H1 (cell line): ENCODE measurements around the gene HS3ST5. TPM values are rescaled to one million over a fixed set of nuclear protein-coding genes. Genes with fewer than 3 reads are reported as not detected.

Experiments used
- SIRT6 ChIP-seq: IDR thresholded peaks from one replicate; pipeline ENCODE4 v1.7.1; 2012; ENCODE audit warnings: low read length, inconsistent platforms
- SP2 ChIP-seq: IDR thresholded peaks from 2 replicates; pipeline ENCODE4 v1.6.1; 2012; ENCODE audit warnings: mild to moderate bottlenecking, low read length, inconsistent platforms
- polyA plus RNA-seq, 7 experiments: library from polyadenylated mRNA; depleted of rRNA in 3 of 7; stranded (reverse) in 5 of 7; unstranded in 2 of 7; fragments of >200 nt in 5 of 7; fragments of 200-250 nt in 2 of 7; gene quantifications; 1 replicate in 5 of 7; 2 replicates in 1 of 7; 4 replicates in 1 of 7; pipeline versions ENCODE4 v1.2.1 to v1.2.3, GENCODE V29; 2011 to 2013; ENCODE audit warnings: missing spikeins in 2 of 7, mixed read lengths in 2 of 7
- total RNA-seq: library from RNA; stranded (reverse); fragmentation: NEBNext Ultra II Directional; extraction: Animal tissue kit (Norgen Biotek cat#: 25700); gene quantifications from 2 replicates; pipeline ENCODE4 v1.2.1, GENCODE V29; 2021

HS3ST5 gene
- total and polyA plus RNA-seq, 2 of the 8 experiments (the other 6 are each of a cell fraction or from before 2014, with no cell fraction given) = 1.2 to 9.9 TPM

DNA sequence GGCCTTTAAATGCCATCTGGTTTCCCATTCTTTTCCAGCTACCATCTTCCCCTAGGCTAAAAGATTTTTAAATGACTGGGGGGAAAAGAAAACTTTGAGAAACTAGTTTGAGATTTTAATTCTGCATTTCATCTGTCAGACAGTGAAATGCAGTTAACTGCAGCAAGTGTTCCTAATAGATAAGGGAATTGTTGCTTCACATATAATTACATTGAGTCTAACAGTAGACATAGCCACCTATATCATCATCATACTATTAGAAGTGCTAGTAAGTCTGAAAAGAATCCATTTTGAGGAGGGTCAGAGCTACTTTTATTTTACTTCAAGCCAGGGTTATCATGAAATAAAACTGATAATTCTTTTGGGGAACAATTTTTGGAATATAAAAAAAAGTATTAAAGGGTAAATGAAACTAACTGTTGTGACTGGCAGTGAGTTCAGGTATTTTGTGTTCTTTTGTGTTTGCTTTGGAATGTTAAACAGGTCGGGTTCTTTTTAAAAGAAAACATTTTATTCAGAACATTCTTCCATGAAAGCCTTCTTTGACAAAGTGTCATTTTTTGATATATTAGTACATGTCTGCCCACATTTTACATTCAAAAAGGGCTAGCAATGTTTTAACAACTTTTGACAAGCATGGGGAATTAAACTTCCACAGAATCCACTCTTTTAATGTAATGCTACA, 170.1 kb downstream of the HS3ST5 start (continued):
- no peak for TF ChIP-seq SP2
- no peak for TF ChIP-seq SIRT6
